GM10248 (cell line): ENCODE measurements around the gene TMX3.

ENCODE experiments used
- CTCF ChIA-PET: fragments of 300-600 bp; sonication (Branson Sonifier 250); formaldehyde crosslinking; extraction: SDS; loops from one replicate; lab custom pipeline; 2021; ENCODE audit warnings: antibody characterized with exemption; lab: Yijun Ruan, JAX
- POLR2A ChIA-PET: fragments of 350-650 bp; sonication (Branson Sonifier 250); formaldehyde crosslinking; extraction: SDS; loops from one replicate; lab custom pipeline; 2020; ENCODE audit warnings: antibody characterized with exemption; lab: Yijun Ruan, JAX
- DNase-seq: peaks from one replicate; pipeline ENCODE4 v3.0.0; 2012; ENCODE audit errors: extremely low spot score
- CTCF ChIP-seq: IDR thresholded peaks from 2 replicates; pipeline ENCODE4 v1.5.1; 2012; ENCODE audit warnings: mild to moderate bottlenecking, low read depth; ENCODE audit errors: extremely low read depth, missing control alignments, control extremely low read depth

The TMX3 gene

GRCh38 chr18:68728081-68728700, 13.3 kb upstream of the TMX3 start:
- POLR2A ChIA-PET = no interaction called here
- CTCF ChIA-PET = interaction anchor here (1.0 to 1.2 kb wide), 2 partner anchors 10 to 42 kb away, joined by 3 read pairs; no protein-coding TSS in a partner anchor
- TF ChIP-seq CTCF = no peak
- DNase-seq = no peak

- no peak for DNase-seq
- ChIA-PET CTCF (interaction anchor here (1.2 kb wide), 1 partner anchor 41 kb away, joined by 3 read pairs; no protein-coding TSS in a partner anchor), POLR2A (no interaction called here)
- no peak for TF ChIP-seq CTCF
These were observed 12.6 kb upstream of the TMX3 start for GRCh38 chr18:68727506-68727905.

DNA sequence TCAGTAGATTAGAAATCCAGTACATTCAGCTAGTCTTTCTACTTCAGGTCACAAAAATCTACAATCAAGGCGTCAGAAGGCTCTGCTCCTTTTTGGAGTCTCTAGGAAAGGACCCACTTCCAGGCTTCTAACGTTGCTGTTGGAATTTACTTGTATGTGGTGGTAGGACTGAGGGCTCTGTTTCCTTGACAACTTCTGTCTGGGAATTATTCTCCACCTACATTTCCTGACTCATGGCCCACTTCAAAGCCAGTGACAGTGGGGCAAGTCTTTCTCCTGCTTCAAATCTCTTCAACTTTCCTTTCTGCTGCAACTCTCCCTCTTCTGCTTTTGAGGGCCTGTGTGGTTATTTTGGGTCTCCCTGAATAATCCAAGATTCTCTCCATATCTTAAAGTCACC, 10.4 kb upstream of the TMX3 start:
- no peak for TF ChIP-seq CTCF
- ChIA-PET CTCF (no interaction called here), POLR2A (no interaction called here)
- no peak for DNase-seq

DNA sequence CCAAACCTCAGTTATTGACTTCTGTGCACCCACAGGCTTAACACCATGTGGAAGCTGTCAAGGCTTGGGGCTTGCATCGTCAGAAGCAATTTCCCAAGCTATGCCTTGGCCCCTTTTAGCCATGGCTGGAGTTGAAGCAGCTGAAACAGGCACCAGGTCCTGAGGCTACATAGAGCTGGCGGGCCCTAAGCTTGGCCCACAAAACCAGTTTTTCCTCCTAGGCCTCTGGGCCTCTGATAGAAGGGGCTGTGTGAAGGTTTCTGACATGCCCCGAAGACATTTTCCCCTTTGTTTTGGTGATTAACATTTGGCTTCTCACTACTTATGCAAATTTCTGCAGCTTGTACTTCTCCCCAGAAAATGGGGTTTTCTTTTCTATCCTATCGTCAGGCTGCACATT, 9.1 kb upstream of the TMX3 start:
- CTCF ChIA-PET = no interaction called here
- DNase-seq = no peak
- TF ChIP-seq CTCF = no peak
- POLR2A ChIA-PET = no interaction called here

- ChIA-PET POLR2A (no interaction called here), CTCF (no interaction called here)
- no peak for DNase-seq
- TF ChIP-seq CTCF = no peak
These were observed 8.6 kb upstream of the TMX3 start for GRCh38 chr18:68723539-68723938.

DNA sequence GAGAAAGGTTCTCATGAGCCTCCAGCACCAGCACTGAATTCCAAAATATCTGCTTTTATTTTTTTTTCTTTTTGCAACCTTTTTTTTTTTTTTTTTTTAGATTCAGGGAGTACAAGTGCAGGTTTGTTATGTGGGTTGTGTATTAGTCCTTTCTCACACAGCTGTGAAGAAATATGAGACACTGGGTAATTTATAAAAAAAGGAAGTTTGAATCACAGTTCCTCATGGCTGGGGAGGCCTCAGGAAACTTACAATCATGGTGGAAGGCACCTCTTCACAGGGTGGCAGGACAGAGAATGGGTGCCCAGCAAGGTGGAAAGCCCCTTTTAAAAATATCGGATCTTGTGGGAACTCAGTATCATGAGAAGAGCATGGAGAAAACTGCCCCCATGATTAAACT, 7.9 kb upstream of the TMX3 start:
- ChIA-PET POLR2A (no interaction called here), CTCF (interaction anchor here (0.9 kb wide), 1 partner anchor 9 kb away, joined by 3 read pairs; no protein-coding TSS in a partner anchor)
- no peak for DNase-seq
- no peak for TF ChIP-seq CTCF
